Measurements from ENCODE around the gene GRIA4.

GRIA4 gene

GRCh38 chr11:105786741-105787140, 176.9 kb downstream of the GRIA4 start:
- no peak for DNase-seq (ENCODE audit: low read depth in 2 of 2)

- no peak for DNase-seq (ENCODE audit: low read depth in 2 of 2)
These were observed 179.9 kb downstream of the GRIA4 start for GRCh38 chr11:105789579-105790420.

GRCh38 chr11:105790840-105791239, 181.0 kb downstream of the GRIA4 start:
- no peak for DNase-seq (ENCODE audit: low read depth in 2 of 2)

- DNase-seq (ENCODE audit: low read depth in 2 of 2): no peak
These were observed 183.2 kb downstream of the GRIA4 start for GRCh38 chr11:105793092-105793491.

- no peak for DNase-seq (ENCODE audit: low read depth in 2 of 2)
These were observed 189.4 kb downstream of the GRIA4 start for GRCh38 chr11:105799263-105799662.

GRCh38 chr11:105799728-105800462, 190.0 kb downstream of the GRIA4 start:
- DNase-seq (ENCODE audit: low read depth in 2 of 2): no peak

- no peak for DNase-seq (ENCODE audit: low read depth in 2 of 2)
These were observed 192.5 kb downstream of the GRIA4 start for GRCh38 chr11:105802390-105802789.

- no peak for DNase-seq (ENCODE audit: low read depth in 2 of 2)
These were observed 201.4 kb downstream of the GRIA4 start for GRCh38 chr11:105811242-105811641.

- no peak for DNase-seq (ENCODE audit: low read depth in 2 of 2)
These were observed 211.5 kb downstream of the GRIA4 start for GRCh38 chr11:105821372-105821771.

- no peak for DNase-seq (ENCODE audit: low read depth in 2 of 2)
These were observed 211.9 kb downstream of the GRIA4 start for GRCh38 chr11:105821781-105822180.

GRCh38 chr11:105823495-105824033, 213.7 kb downstream of the GRIA4 start:
- no peak for DNase-seq (ENCODE audit: low read depth in 2 of 2)

- DNase-seq (ENCODE audit: low read depth in 2 of 2): no peak
These were observed 214.7 kb downstream of the GRIA4 start for GRCh38 chr11:105824457-105825013.

- DNase-seq (ENCODE audit: low read depth in 2 of 2): no peak
These were observed 215.3 kb downstream of the GRIA4 start for GRCh38 chr11:105825141-105825540.

GRCh38 chr11:105827906-105828305, 218.0 kb downstream of the GRIA4 start:
- DNase-seq (ENCODE audit: low read depth in 2 of 2): no peak

GRCh38 chr11:105829084-105829483, 219.2 kb downstream of the GRIA4 start:
- no peak for DNase-seq (ENCODE audit: low read depth in 2 of 2)

GRCh38 chr11:105834461-105834860, 224.6 kb downstream of the GRIA4 start:
- no peak for DNase-seq (ENCODE audit: low read depth in 2 of 2)

GRCh38 chr11:105838668-105839384, 229.0 kb downstream of the GRIA4 start:
- no peak for DNase-seq (ENCODE audit: low read depth in 2 of 2)

GRCh38 chr11:105840391-105840790, 230.5 kb downstream of the GRIA4 start:
- DNase-seq (ENCODE audit: low read depth in 2 of 2): no peak

- no peak for DNase-seq (ENCODE audit: low read depth in 2 of 2)
These were observed 242.5 kb downstream of the GRIA4 start for GRCh38 chr11:105852403-105852802.

- no peak for DNase-seq (ENCODE audit: low read depth in 2 of 2)
These were observed 244.4 kb downstream of the GRIA4 start for GRCh38 chr11:105854269-105854668.

GRCh38 chr11:105856954-105857353, 247.1 kb downstream of the GRIA4 start:
- no peak for DNase-seq (ENCODE audit: low read depth in 2 of 2)

- DNase-seq (ENCODE audit: low read depth in 2 of 2): no peak
These were observed 247.9 kb downstream of the GRIA4 start for GRCh38 chr11:105857728-105858127.

Measured in stimulated activated CD4-positive, alpha-beta T cell treated with anti-CD3 and anti-CD28 coated beads, Interleukin-4, amount 100 ng/mL, for 48 hours (primary cell).